CD14-positive monocyte (primary cell): ENCODE results near the gene CRNN. TPM values are rescaled to one million over a fixed set of nuclear protein-coding genes. Genes with fewer than 3 reads are reported as not detected.

Source experiments
- DNase-seq, 3 donors: peaks; one replicate each; pipeline ENCODE4 v3.0.0-alpha.2; 2011 to 2022
- H2AFZ ChIP-seq: 2 replicates; pipeline ENCODE4 v1.6.0; 2012; ENCODE audit warnings: mild to moderate bottlenecking, low read depth, low read length, inconsistent platforms; ENCODE audit not compliant: insufficient read depth, poor library complexity, severe bottlenecking
- H3K27ac ChIP-seq, 2 donors: 1 replicate in 1 of 2; 2 replicates in 1 of 2; pipeline ENCODE4 v1.5.1; 2012 to 2013; ENCODE audit warnings: low read length in 2 of 2, control low read depth in 1 of 2, inconsistent platforms in 1 of 2, low read depth in 1 of 2, mild to moderate bottlenecking in 1 of 2
- H3K27me3 ChIP-seq, 2 donors: one replicate each; pipeline versions ENCODE4 v1.6.0 to v1.6.1; 2011 to 2013; ENCODE audit warnings: low read length in 2 of 2; ENCODE audit not compliant: control insufficient read depth in 2 of 2, insufficient read depth in 2 of 2
- H3K36me3 ChIP-seq, 2 donors: replicated peaks in 1 of 2; 1 replicate in 1 of 2; 2 replicates in 1 of 2; pipeline versions ENCODE4 v1.5.1 to v1.6.1; 2012 to 2013; ENCODE audit warnings: low read length in 2 of 2, control low read depth in 1 of 2, inconsistent platforms in 1 of 2, mild to moderate bottlenecking in 1 of 2; ENCODE audit not compliant: insufficient read depth in 2 of 2, control insufficient read depth in 1 of 2
- H3K4me1 ChIP-seq, 2 donors: 1 replicate in 1 of 2; 2 replicates in 1 of 2; pipeline versions ENCODE4 v1.5.1 to v1.6.1; 2012 to 2013; ENCODE audit warnings: low read length in 2 of 2, control low read depth in 1 of 2, inconsistent platforms in 1 of 2, mild to moderate bottlenecking in 1 of 2, moderate library complexity in 1 of 2; ENCODE audit not compliant: insufficient read depth in 2 of 2, control insufficient read depth in 1 of 2
- H3K4me2 ChIP-seq: replicated peaks from 2 replicates; pipeline ENCODE3; 2012; ENCODE audit warnings: low read length, moderate library complexity, mild to moderate bottlenecking; ENCODE audit not compliant: poor library complexity, severe bottlenecking; ENCODE audit errors: extremely low read depth
- H3K4me3 ChIP-seq, 3 experiments: fragments of 200-600 bp in 1 of 3; sonication (generic) in 1 of 3; replicated peaks in 1 of 3; 1 replicate in 2 of 3; 2 replicates in 1 of 3; pipeline ENCODE4 v1.5.1; 2011 to 2013; ENCODE audit warnings: low read length in 3 of 3, mild to moderate bottlenecking in 3 of 3, control low read depth in 2 of 3, low read depth in 2 of 3, inconsistent platforms in 1 of 3, moderate library complexity in 1 of 3
- H3K79me2 ChIP-seq: 2 replicates; pipeline ENCODE4 v1.6.0; 2012; ENCODE audit warnings: mild to moderate bottlenecking, control low read depth, inconsistent platforms, low read length, moderate library complexity; ENCODE audit not compliant: insufficient read depth
- H3K9ac ChIP-seq: 2 replicates; pipeline ENCODE4 v1.6.0; 2017; ENCODE audit warnings: low read length, mild to moderate bottlenecking; ENCODE audit not compliant: insufficient read depth, poor library complexity, severe bottlenecking
- H3K9me3 ChIP-seq, 2 donors: replicated peaks in 1 of 2; 1 replicate in 1 of 2; 2 replicates in 1 of 2; pipeline versions ENCODE4 v1.5.1 to v1.6.1; 2012 to 2013; ENCODE audit warnings: low read length in 2 of 2, control low read depth in 1 of 2; ENCODE audit not compliant: control insufficient read depth in 1 of 2, insufficient read depth in 1 of 2
- H4K20me1 ChIP-seq: 2 replicates; pipeline ENCODE4 v1.6.0; 2012; ENCODE audit warnings: mild to moderate bottlenecking, low read length, control low read depth, moderate library complexity; ENCODE audit not compliant: insufficient read depth
- H3K27ac Mint-ChIP-seq, 7 donors: one replicate each; pipeline ENCODE4 v1.8.0; 2020; ENCODE audit warnings: mild to moderate bottlenecking in 7 of 7, mixed read lengths in 7 of 7, moderate library complexity in 6 of 7, inconsistent platforms in 2 of 7
- H3K27me3 Mint-ChIP-seq, 3 donors: one replicate each; pipeline ENCODE4 v1.8.0; 2021 to 2022; ENCODE audit warnings: low read depth in 3 of 3, mild to moderate bottlenecking in 3 of 3, mixed read lengths in 3 of 3, moderate library complexity in 3 of 3, inconsistent platforms in 1 of 3
- H3K36me3 Mint-ChIP-seq, 2 donors: one replicate each; pipeline ENCODE4 v1.8.0; 2020; ENCODE audit warnings: mixed read lengths in 2 of 2, inconsistent platforms in 1 of 2, mild to moderate bottlenecking in 1 of 2
- H3K4me1 Mint-ChIP-seq: one replicate; pipeline ENCODE4 v1.8.0; 2020; ENCODE audit warnings: mild to moderate bottlenecking, mixed read lengths
- H3K4me3 Mint-ChIP-seq, 2 donors: one replicate each; pipeline ENCODE4 v1.8.0; 2020; ENCODE audit warnings: mild to moderate bottlenecking in 2 of 2, mixed read lengths in 2 of 2, moderate library complexity in 1 of 2
- H3K9me3 Mint-ChIP-seq, 7 donors: one replicate each; pipeline ENCODE4 v1.8.0; 2020 to 2022; ENCODE audit warnings: mixed read lengths in 7 of 7, mild to moderate bottlenecking in 6 of 7, moderate library complexity in 6 of 7, inconsistent platforms in 2 of 7
- WGBS: methylation state at CpG from one replicate; pipeline ENCODE4 v1.1.5; 2013; ENCODE audit warnings: missing lambda C conversion rate; ENCODE audit not compliant: insufficient coverage; 5-methylcytosine and 5-hydroxymethylcytosine counted together
- intact Hi-C, 2 donors: fragments of 100-400 bp; cut with micrococcal nuclease; formaldehyde crosslinking; loops; one replicate each; pipeline versions ENCODE4 v1.15.0 to v1.15.1; 2023
- polyA plus RNA-seq, 3 donors: library from polyadenylated mRNA; depleted of rRNA in 1 of 3; unstranded in 2 of 3; stranded (reverse) in 1 of 3; fragments of 300-500 nt in 2 of 3; fragments of >200 nt in 1 of 3; fragmentation: Illumina TruSeq in 2 of 3; gene quantifications; 1 replicate in 2 of 3; 2 replicates in 1 of 3; pipeline ENCODE4 v1.2.3, GENCODE V29; 2012 to 2021
- small RNA-seq: library from RNA; depleted of rRNA; stranded (forward); fragments of <200 nt; gene quantifications from one replicate; pipeline ENCODE3, GENCODE V24; 2012; ENCODE audit warnings: low read depth; ENCODE audit not compliant: insufficient read length
- TF ChIP-seq, protein P1 (sequence below): fragments of 200-600 bp; IDR thresholded peaks from one replicate; pipeline ENCODE4 v1.8.0; 2022; ENCODE audit warnings: antibody characterized with exemption, mild to moderate bottlenecking

Gene CRNN
- polyA plus RNA-seq, 3 donors: not detected

- Histone ChIP-seq H3K4me3 (no peak within 1 kb of the TSS), H3K4me2 (no peak within 1 kb of the TSS), H4K20me1 (no peaks in the 10 kb centered on the region), H3K9me3 (peaks cover 3 to 18% of the 10 kb centered on the region in 2 donors), H3K79me2 (no peaks in the 10 kb centered on the region), H3K27ac (no peak within 1 kb of the TSS), H3K4me1 (no peaks in the 10 kb centered on the region), H3K36me3 (no peaks in the 10 kb centered on the region), H3K9ac (no peak within 1 kb of the TSS), H3K27me3 (no peaks in the 10 kb centered on the region), H2AFZ (no peak within 1 kb of the TSS)
- Mint-ChIP-seq H3K36me3 (no peaks in the 10 kb centered on the region), H3K4me1 (no peaks in the 10 kb centered on the region), H3K27ac (no peak within 1 kb of the TSS), H3K9me3 (peaks cover 0 to 10% (median 7%) of the 10 kb centered on the region in 7 donors), H3K27me3 (peaks cover 0 to 3% (median 3%) of the 10 kb centered on the region in 3 donors), H3K4me3 (no peak within 1 kb of the TSS)
- no peak for DNase-seq
- no CpG with 5 or more reads among the region's 2 CpGs for WGBS
- TF ChIP-seq, protein P1, sequence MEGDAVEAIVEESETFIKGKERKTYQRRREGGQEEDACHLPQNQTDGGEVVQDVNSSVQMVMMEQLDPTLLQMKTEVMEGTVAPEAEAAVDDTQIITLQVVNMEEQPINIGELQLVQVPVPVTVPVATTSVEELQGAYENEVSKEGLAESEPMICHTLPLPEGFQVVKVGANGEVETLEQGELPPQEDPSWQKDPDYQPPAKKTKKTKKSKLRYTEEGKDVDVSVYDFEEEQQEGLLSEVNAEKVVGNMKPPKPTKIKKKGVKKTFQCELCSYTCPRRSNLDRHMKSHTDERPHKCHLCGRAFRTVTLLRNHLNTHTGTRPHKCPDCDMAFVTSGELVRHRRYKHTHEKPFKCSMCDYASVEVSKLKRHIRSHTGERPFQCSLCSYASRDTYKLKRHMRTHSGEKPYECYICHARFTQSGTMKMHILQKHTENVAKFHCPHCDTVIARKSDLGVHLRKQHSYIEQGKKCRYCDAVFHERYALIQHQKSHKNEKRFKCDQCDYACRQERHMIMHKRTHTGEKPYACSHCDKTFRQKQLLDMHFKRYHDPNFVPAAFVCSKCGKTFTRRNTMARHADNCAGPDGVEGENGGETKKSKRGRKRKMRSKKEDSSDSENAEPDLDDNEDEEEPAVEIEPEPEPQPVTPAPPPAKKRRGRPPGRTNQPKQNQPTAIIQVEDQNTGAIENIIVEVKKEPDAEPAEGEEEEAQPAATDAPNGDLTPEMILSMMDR: no peak
- intact Hi-C loops: no loop called here
These were observed 54.2 kb downstream of the CRNN start, which contains the start of gene FLG2 for GRCh38 chr1:152359906-152360305. TSS of gene FLG2 (minus strand) at chr1:152360006. CDS start at chr1:152358884, 1,122 bp downstream.

Small RNA genes within 50 kb of the gene (small RNA-seq; reads per million reads assigned to genes)
- not detected for gene HMGN3P1

Other genes starting within 250 kb of the CRNN start
- not detected for gene HRNR, start 190.1 kb downstream of the CRNN start, polyA plus RNA-seq
- gene FLG, start 89.0 kb downstream of the CRNN start, polyA plus RNA-seq: not detected
- not detected for gene FLG2, start 54.3 kb downstream of the CRNN start, polyA plus RNA-seq
- gene LCE5A, start 96.5 kb upstream of the CRNN start, polyA plus RNA-seq: not detected
- gene CRCT1, start 100.2 kb upstream of the CRNN start, polyA plus RNA-seq: not detected
- not detected for gene LCE3E, start 152.5 kb upstream of the CRNN start, polyA plus RNA-seq
- gene LCE3D, start 166.3 kb upstream of the CRNN start, polyA plus RNA-seq: not detected
- gene LCE3C, start 186.0 kb upstream of the CRNN start, polyA plus RNA-seq: not detected
- not detected for gene LCE3B, start 199.5 kb upstream of the CRNN start, polyA plus RNA-seq
- gene LCE3A, start 208.8 kb upstream of the CRNN start, polyA plus RNA-seq: not detected
- not detected for gene LCE2D, start 249.1 kb upstream of the CRNN start, polyA plus RNA-seq